Keratinocyte (primary cell): ENCODE data around the gene MID1.

Experiments
- CTCF ChIP-seq, 3 experiments: IDR thresholded peaks in 1 of 3; conservative IDR thresholded peaks in 1 of 3; optimal IDR thresholded peaks in 1 of 3; 2 replicates in 2 of 3; 3 replicates in 1 of 3; pipeline versions ENCODE3 to v1.5.1; 2011; ENCODE audit warnings: low read length in 3 of 3, mild to moderate bottlenecking in 3 of 3, moderate library complexity in 2 of 3, control low read depth in 1 of 3, inconsistent platforms in 1 of 3; ENCODE audit not compliant: insufficient read depth in 2 of 3; ENCODE audit errors: extremely low read depth in 1 of 3
- EZH2 ChIP-seq: IDR thresholded peaks from one replicate; pipeline ENCODE4 v1.6.1; 2012; ENCODE audit warnings: inconsistent platforms, mild to moderate bottlenecking, low read length, moderate library complexity

GRCh38 chrX:10529344-10529743 lies 91.0 kb downstream of the MID1 start:
- TF ChIP-seq CTCF (optimal IDR thresholded peaks at IDR 0.05 in 1 of 3, IDR thresholded peaks at IDR 0.05 in 1 of 3, conservative IDR thresholded peaks at IDR 0.05 in 1 of 3; ENCODE audit: extremely low read depth in 1 of 3, insufficient read depth in 2 of 3, low read length in 3 of 3): no peak
- no peak for TF ChIP-seq EZH2
